CD4-positive, alpha-beta T cell treated with Interleukin-6 for 4 hours (primary cell): ENCODE measurements around the gene HRAS.
"Not testable (repeated sequence)": the region's sequence is repeated elsewhere in the genome, so short reads cannot be mapped to it uniquely, and the experiment has no call there.

Experiments
- DNase-seq: peaks from one replicate; pipeline ENCODE4 v3.0.0-alpha.2; 2020; ENCODE audit warnings: mixed read lengths

HRAS gene

GRCh38 chr11:532527-532985, 2.8 kb downstream of the HRAS start:
- no peak for DNase-seq

GRCh38 chr11:531919-532526, 3.4 kb downstream of the HRAS start:
- no peak for DNase-seq

GRCh38 chr11:530960-531831, 4.2 kb downstream of the HRAS start:
- no peak for DNase-seq

- no peak for DNase-seq
Measured at GRCh38 chr11:529728-530411, 5.5 kb downstream of the HRAS start.

GRCh38 chr11:528815-529727, 6.3 kb downstream of the HRAS start:
- DNase-seq: no peak

GRCh38 chr11:528166-528814, 7.1 kb downstream of the HRAS start:
- no peak for DNase-seq

GRCh38 chr11:526192-526591, 9.2 kb downstream of the HRAS start:
- no peak for DNase-seq

- DNase-seq: no peak
Measured at GRCh38 chr11:521177-521688, 14.1 kb downstream of the HRAS start.

GRCh38 chr11:520428-521176, 14.8 kb downstream of the HRAS start:
- DNase-seq: no peak

GRCh38 chr11:518463-519202, 16.7 kb downstream of the HRAS start:
- peak; percentile 84 for DNase-seq

- not testable (repeated sequence) for DNase-seq
Measured at GRCh38 chr11:516918-517685, 18.3 kb downstream of the HRAS start.

GRCh38 chr11:516400-516799, 19.0 kb downstream of the HRAS start:
- DNase-seq: no peak

GRCh38 chr11:515131-515530, 20.2 kb downstream of the HRAS start:
- no peak for DNase-seq

GRCh38 chr11:514606-515005, 20.8 kb downstream of the HRAS start:
- DNase-seq: no peak

- DNase-seq: no peak
Measured at GRCh38 chr11:512761-513595, 22.4 kb downstream of the HRAS start.

- no peak for DNase-seq
Measured at GRCh38 chr11:508956-509355, 26.4 kb downstream of the HRAS start.

- no peak for DNase-seq
Measured at GRCh38 chr11:507727-508515, 27.5 kb downstream of the HRAS start.
